Skeletal muscle cell (primary cell): ENCODE results near the gene TMPRSS15.

ENCODE experiments used
- DNase-seq: peaks from one replicate; pipeline ENCODE4 v3.0.0-alpha.2; 2010; ENCODE audit warnings: low read depth
- H3K4me3 ChIP-seq: 2 replicates; pipeline ENCODE4 v1.5.1; 2011; ENCODE audit warnings: low read depth, mild to moderate bottlenecking, control low read depth, low read length, moderate library complexity

Gene TMPRSS15

GRCh38 chr21:18354947-18355346 lies 48.6 kb downstream of the TMPRSS15 start:
- H3K4me3 ChIP-seq: no peak overlapping the region
- DNase-seq: no peak

GRCh38 chr21:18350216-18350615 lies 53.4 kb downstream of the TMPRSS15 start:
- H3K4me3 ChIP-seq: no peak overlapping the region
- peak; percentile 70 for DNase-seq

GRCh38 chr21:18349468-18349867 lies 54.1 kb downstream of the TMPRSS15 start:
- DNase-seq: no peak
- H3K4me3 ChIP-seq: no peak overlapping the region

- H3K4me3 ChIP-seq: no peak overlapping the region
- DNase-seq: peak; percentile 56
These were observed 63.1 kb downstream of the TMPRSS15 start for GRCh38 chr21:18340387-18340942.

GRCh38 chr21:18335651-18336236 lies 67.8 kb downstream of the TMPRSS15 start:
- no peak overlapping the region for H3K4me3 ChIP-seq
- no peak for DNase-seq

- no peak overlapping the region for H3K4me3 ChIP-seq
- DNase-seq: peak; percentile 16
These were observed 69.5 kb downstream of the TMPRSS15 start for GRCh38 chr21:18334066-18334465.

- H3K4me3 ChIP-seq: no peak overlapping the region
- DNase-seq: no peak
These were observed 85.4 kb downstream of the TMPRSS15 start for GRCh38 chr21:18318156-18318555.

- no peak overlapping the region for H3K4me3 ChIP-seq
- DNase-seq: no peak
These were observed 105.4 kb downstream of the TMPRSS15 start for GRCh38 chr21:18298228-18298627.

- no peak overlapping the region for H3K4me3 ChIP-seq
- no peak for DNase-seq
These were observed 109.5 kb downstream of the TMPRSS15 start for GRCh38 chr21:18294100-18294499.

- H3K4me3 ChIP-seq: no peak overlapping the region
- DNase-seq: no peak
These were observed 113.7 kb downstream of the TMPRSS15 start for GRCh38 chr21:18289876-18290275.

- no peak for DNase-seq
These were observed 118.2 kb downstream of the TMPRSS15 start for GRCh38 chr21:18285379-18285778.

GRCh38 chr21:18275781-18276180 lies 127.8 kb downstream of the TMPRSS15 start:
- H3K4me3 ChIP-seq: no peak overlapping the region
- no peak for DNase-seq

More at GRCh38 chr21:18285379-18285778, 118.2 kb downstream of the TMPRSS15 start:
- H3K4me3 ChIP-seq: no peak overlapping the region

- DNase-seq: no peak
- H3K4me3 ChIP-seq: no peak overlapping the region
These were observed 129.2 kb downstream of the TMPRSS15 start for GRCh38 chr21:18274370-18274769.

GRCh38 chr21:18273400-18273799 lies 130.2 kb downstream of the TMPRSS15 start:
- H3K4me3 ChIP-seq: no peak overlapping the region
- no peak for DNase-seq

GRCh38 chr21:18269856-18270255 lies 133.7 kb downstream of the TMPRSS15 start:
- DNase-seq: no peak
- H3K4me3 ChIP-seq: no peak overlapping the region

GRCh38 chr21:18268906-18269305 lies 134.7 kb downstream of the TMPRSS15 start:
- DNase-seq: no peak
- H3K4me3 ChIP-seq: no peak overlapping the region

GRCh38 chr21:18267496-18267895 lies 136.1 kb downstream of the TMPRSS15 start:
- no peak overlapping the region for H3K4me3 ChIP-seq
- DNase-seq: no peak

GRCh38 chr21:18265944-18266343 lies 137.6 kb downstream of the TMPRSS15 start:
- no peak for DNase-seq
- H3K4me3 ChIP-seq: no peak overlapping the region

- DNase-seq: no peak
- H3K4me3 ChIP-seq: no peak overlapping the region
These were observed 149.8 kb downstream of the TMPRSS15 start for GRCh38 chr21:18253799-18254198.

GRCh38 chr21:18253221-18253620 lies 150.4 kb downstream of the TMPRSS15 start:
- H3K4me3 ChIP-seq: no peak overlapping the region

GRCh38 chr21:18252680-18253079 lies 150.9 kb downstream of the TMPRSS15 start:
- DNase-seq: no peak

More at GRCh38 chr21:18253221-18253620, 150.4 kb downstream of the TMPRSS15 start:
- no peak for DNase-seq

More at GRCh38 chr21:18252680-18253079, 150.9 kb downstream of the TMPRSS15 start:
- H3K4me3 ChIP-seq: no peak overlapping the region
